GM21526 (cell line): ENCODE measurements around the gene NRXN3.

ENCODE experiments used
- ATAC-seq: cut with Tn5 transposase; IDR thresholded peaks from one replicate; pipeline ENCODE4 v1.9.1; 2021; ENCODE audit warnings: moderate library complexity; ENCODE audit not compliant: unreplicated experiment, low FRiP score

Gene NRXN3

GRCh38 chr14:78690836-78691235 is 520.7 kb downstream of the NRXN3 start:
- no peak for ATAC-seq

- ATAC-seq: no peak
Observed at GRCh38 chr14:78697341-78697740, 527.2 kb downstream of the NRXN3 start.

- no peak for ATAC-seq
Observed at GRCh38 chr14:78698991-78699390, 528.8 kb downstream of the NRXN3 start.

GRCh38 chr14:78700236-78700635 is 530.1 kb downstream of the NRXN3 start:
- ATAC-seq: no peak

- no peak for ATAC-seq
Observed at GRCh38 chr14:78701246-78701645, 531.1 kb downstream of the NRXN3 start.

- ATAC-seq: no peak
Observed at GRCh38 chr14:78704965-78705364, 534.8 kb downstream of the NRXN3 start.

GRCh38 chr14:78705989-78706388 is 535.8 kb downstream of the NRXN3 start:
- ATAC-seq: no peak

GRCh38 chr14:78709795-78710557 is 539.8 kb downstream of the NRXN3 start:
- ATAC-seq: no peak

GRCh38 chr14:78710963-78711362 is 540.8 kb downstream of the NRXN3 start:
- ATAC-seq: no peak

GRCh38 chr14:78713716-78714115 is 543.5 kb downstream of the NRXN3 start:
- ATAC-seq: no peak

- ATAC-seq: no peak
Observed at GRCh38 chr14:78714711-78715110, 544.5 kb downstream of the NRXN3 start.

GRCh38 chr14:78721756-78722480 is 551.7 kb downstream of the NRXN3 start:
- ATAC-seq: no peak

GRCh38 chr14:78725086-78725485 is 554.9 kb downstream of the NRXN3 start:
- ATAC-seq: no peak

- ATAC-seq: no peak
Observed at GRCh38 chr14:78737116-78737515, 566.9 kb downstream of the NRXN3 start.

- ATAC-seq: no peak
Observed at GRCh38 chr14:78737601-78738000, 567.4 kb downstream of the NRXN3 start.

GRCh38 chr14:78746086-78746595 is 576.0 kb downstream of the NRXN3 start:
- no peak for ATAC-seq

- ATAC-seq: no peak
Observed at GRCh38 chr14:78747813-78748212, 577.6 kb downstream of the NRXN3 start.

- no peak for ATAC-seq
Observed at GRCh38 chr14:78752518-78753188, 582.5 kb downstream of the NRXN3 start.

- no peak for ATAC-seq
Observed at GRCh38 chr14:78754059-78754458, 583.9 kb downstream of the NRXN3 start.

GRCh38 chr14:78758333-78758732 is 588.2 kb downstream of the NRXN3 start:
- no peak for ATAC-seq

GRCh38 chr14:78762331-78762730 is 592.2 kb downstream of the NRXN3 start:
- ATAC-seq: no peak
